ENCODE measurements around the gene ADORA2A.

ADORA2A gene

DNA sequence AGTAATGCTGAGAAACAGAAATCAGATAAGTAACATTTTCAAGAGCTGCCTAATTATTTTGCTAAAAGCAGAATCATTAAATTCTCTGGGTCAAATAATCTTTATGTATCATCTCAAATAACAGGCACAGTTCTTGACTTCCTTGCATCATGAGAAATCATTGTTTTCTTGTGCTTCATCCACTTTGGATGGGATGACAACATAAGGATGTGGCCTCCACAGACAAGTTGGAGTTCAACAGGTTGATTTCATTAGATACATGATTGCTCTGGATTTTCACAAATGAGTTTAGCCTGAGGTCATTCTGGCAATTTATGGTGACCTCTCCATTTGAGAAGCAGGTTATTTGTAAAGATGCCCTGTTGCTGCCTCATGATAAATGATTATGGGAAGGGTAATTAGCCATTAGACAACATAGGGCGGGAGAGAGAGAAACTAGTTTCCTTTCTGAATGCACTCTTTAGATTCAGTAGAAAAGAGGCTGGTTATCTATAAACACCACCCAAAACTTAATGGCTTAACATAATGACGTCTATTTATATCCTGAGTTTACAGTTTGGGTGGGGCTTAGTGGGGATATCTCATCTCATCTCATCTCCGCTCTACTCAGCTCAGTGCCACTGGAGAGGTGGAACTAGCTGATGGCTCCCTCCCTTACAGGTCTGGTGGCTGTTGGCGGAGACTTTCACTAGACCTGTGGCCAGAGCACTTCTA, 35.0 kb upstream of the ADORA2A start:
- Histone ChIP-seq H3K36me3 (ENCODE audit: insufficient read depth, low read depth, low read length) (peaks cover 22% of the 10 kb centered on the region; the same call in 1 of the 2 replicates), H3K9me3 (ENCODE audit: insufficient read depth, low read depth, low read length) (no peaks in the 10 kb centered on the region), H3K4me3 (ENCODE audit: low read length) (no peak overlapping the region), H3K9ac (ENCODE audit: low read depth, low read length) (no peak overlapping the region), H3K27ac (ENCODE audit: low read length) (no peak overlapping the region), H3K4me1 (ENCODE audit: insufficient read depth, low read length) (no peaks in the 10 kb centered on the region), H3K27me3 (ENCODE audit: insufficient read depth, low read length) (no peaks in the 10 kb centered on the region)

DNA sequence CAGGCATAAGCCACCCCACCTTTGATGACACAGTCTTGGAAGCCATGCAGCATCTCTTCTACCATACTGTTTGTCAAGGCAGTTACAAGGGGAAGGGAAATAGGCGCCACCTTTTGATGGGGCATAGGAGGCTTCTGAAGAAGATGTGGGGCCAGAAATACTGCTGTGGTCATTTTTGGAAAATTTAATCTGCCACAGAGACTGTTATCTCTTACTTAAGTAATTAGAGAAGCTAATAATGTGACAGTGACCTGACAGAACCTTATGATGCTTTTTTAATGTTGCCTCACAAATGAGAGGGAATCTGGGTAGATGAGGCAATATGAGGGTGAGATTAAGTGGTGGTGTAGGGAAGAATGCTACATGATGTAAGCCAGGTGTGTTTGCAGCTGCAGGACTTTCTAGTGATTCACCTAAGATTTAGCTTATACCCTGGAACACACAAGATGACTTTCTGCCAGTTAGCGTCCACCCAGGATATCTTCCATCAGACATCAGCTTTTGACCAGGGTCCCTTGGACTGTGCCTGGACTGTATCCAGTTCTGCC, 34.3 kb upstream of the ADORA2A start:
- H3K36me3 ChIP-seq (ENCODE audit: insufficient read depth, low read depth, low read length) = peaks cover 27% of the 10 kb centered on the region; the same call in 1 of the 2 replicates
- no peaks in the 10 kb centered on the region for H3K9me3 ChIP-seq (ENCODE audit: insufficient read depth, low read depth, low read length)
- H3K4me3 ChIP-seq (ENCODE audit: low read length) = no peak overlapping the region
- no peaks in the 10 kb centered on the region for H3K4me1 ChIP-seq (ENCODE audit: insufficient read depth, low read length)
- no peak overlapping the region for H3K27ac ChIP-seq (ENCODE audit: low read length)
- H3K27me3 ChIP-seq (ENCODE audit: insufficient read depth, low read length) = no peaks in the 10 kb centered on the region
- no peak overlapping the region for H3K9ac ChIP-seq (ENCODE audit: low read depth, low read length)

DNA sequence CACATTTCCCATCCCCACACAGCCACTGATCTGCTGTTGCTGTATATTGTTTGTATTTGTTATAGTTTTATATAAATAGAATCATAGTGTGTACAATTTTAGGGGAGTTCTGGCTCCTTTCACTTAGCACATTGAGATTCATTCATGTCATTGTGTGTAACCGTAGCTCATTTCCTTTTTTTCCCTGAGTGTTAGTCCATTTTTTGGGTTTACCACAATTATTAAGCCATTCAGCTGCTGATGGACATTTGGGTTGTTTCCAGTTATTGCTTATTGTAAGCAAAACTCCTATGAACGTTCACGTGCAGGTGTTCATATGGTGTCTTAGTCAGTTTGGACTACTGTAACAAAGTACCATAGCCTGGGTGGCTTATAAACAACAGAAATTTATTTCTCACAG, 33.6 kb upstream of the ADORA2A start:
- Histone ChIP-seq H3K27ac (ENCODE audit: low read length) (no peak overlapping the region), H3K9ac (ENCODE audit: low read depth, low read length) (no peak overlapping the region), H3K36me3 (ENCODE audit: insufficient read depth, low read depth, low read length) (peaks cover 35% of the 10 kb centered on the region), H3K4me3 (ENCODE audit: low read length) (no peak overlapping the region), H3K4me1 (ENCODE audit: insufficient read depth, low read length) (no peaks in the 10 kb centered on the region), H3K27me3 (ENCODE audit: insufficient read depth, low read length) (no peaks in the 10 kb centered on the region), H3K9me3 (ENCODE audit: insufficient read depth, low read depth, low read length) (no peaks in the 10 kb centered on the region)

DNA sequence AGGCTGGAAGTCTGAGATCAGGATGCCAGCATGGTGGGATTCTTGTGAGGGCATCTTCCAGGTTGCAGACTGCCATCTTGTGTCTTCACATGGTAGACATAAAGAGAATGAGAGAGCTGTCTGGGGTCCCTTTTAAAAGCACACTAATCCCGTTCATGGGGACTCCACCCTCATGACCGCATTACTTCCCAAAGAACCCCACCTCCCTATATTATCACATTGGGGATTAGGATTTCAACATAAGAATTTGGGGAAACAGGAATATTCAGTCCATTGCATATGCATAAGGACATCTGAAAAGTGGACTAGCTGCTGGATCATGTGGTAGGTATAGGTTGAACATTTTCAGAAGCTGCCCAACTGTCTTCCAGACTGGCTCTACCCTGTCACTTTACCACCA, 33.1 kb upstream of the ADORA2A start:
- H3K4me3 ChIP-seq (ENCODE audit: low read length) = no peak overlapping the region
- peaks cover 36% of the 10 kb centered on the region for H3K36me3 ChIP-seq (ENCODE audit: insufficient read depth, low read depth, low read length)

DNA sequence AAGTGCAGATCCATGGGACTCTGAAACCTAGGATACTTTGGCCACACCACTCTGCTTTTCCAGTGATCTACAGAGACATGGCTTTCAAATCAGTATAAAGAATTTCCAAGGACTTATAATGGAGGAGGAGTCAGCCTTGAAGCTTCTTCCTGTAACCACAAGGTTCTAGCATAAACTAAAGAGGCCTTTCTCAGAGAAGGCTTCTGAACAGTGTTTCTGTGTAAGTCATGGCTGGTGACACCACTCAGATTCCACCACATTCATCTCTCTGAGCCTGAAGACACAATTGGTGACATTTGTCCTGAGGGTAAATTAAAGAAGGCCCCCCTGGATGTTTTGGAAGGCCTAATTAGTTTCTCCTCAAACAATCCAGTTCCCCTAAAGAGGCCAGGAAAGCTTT, 29.0 kb upstream of the ADORA2A start:
- no peaks in the 10 kb centered on the region for H3K9me3 ChIP-seq (ENCODE audit: insufficient read depth, low read depth, low read length)
- no peak overlapping the region for H3K4me3 ChIP-seq (ENCODE audit: low read length)
- H3K27ac ChIP-seq (ENCODE audit: low read length) = no peak overlapping the region
- no peak overlapping the region for H3K9ac ChIP-seq (ENCODE audit: low read depth, low read length)
- no peaks in the 10 kb centered on the region for H3K4me1 ChIP-seq (ENCODE audit: insufficient read depth, low read length)
- H3K27me3 ChIP-seq (ENCODE audit: insufficient read depth, low read length) = no peaks in the 10 kb centered on the region
- peaks cover 58% of the 10 kb centered on the region for H3K36me3 ChIP-seq (ENCODE audit: insufficient read depth, low read depth, low read length)

More for the DNA sequence above, 33.1 kb upstream of the ADORA2A start:
- H3K27me3 ChIP-seq (ENCODE audit: insufficient read depth, low read length) = no peaks in the 10 kb centered on the region
- H3K9ac ChIP-seq (ENCODE audit: low read depth, low read length) = no peak overlapping the region
- no peaks in the 10 kb centered on the region for H3K4me1 ChIP-seq (ENCODE audit: insufficient read depth, low read length)
- no peaks in the 10 kb centered on the region for H3K9me3 ChIP-seq (ENCODE audit: insufficient read depth, low read depth, low read length)
- no peak overlapping the region for H3K27ac ChIP-seq (ENCODE audit: low read length)

DNA sequence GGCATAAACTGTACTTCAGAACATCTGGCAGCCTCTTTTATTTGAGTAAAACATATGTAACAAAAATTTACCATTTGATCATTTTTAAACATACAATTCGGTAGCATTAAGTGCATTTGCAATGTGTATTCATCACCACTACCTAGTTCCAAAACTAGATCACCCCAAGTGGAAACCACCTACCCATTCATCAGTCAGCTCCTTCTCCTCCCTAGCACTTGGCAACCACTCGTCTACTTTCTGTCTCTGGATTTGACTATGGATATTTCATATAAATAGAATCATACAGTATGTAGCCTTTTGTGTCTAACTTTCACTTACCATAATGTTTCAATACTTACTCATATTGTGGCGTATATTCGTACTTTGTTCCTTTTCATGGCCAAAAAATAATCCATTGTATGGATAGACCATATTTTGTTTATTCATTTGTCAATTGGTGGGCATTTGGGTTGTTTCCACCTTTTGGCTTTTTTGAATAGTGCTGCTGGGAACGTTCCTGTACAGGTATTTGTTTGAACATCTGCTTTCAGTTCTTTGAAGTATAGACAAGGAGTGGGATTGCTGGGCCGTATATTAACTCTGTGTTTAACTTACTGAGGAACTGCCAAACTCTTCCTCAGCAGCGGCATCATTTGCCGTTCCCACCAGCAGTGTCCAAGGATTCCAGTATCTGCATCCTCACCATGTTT, 27.2 kb upstream of the ADORA2A start:
- no peak overlapping the region for H3K9ac ChIP-seq (ENCODE audit: low read depth, low read length)
- H3K4me3 ChIP-seq (ENCODE audit: low read length) = no peak overlapping the region

DNA sequence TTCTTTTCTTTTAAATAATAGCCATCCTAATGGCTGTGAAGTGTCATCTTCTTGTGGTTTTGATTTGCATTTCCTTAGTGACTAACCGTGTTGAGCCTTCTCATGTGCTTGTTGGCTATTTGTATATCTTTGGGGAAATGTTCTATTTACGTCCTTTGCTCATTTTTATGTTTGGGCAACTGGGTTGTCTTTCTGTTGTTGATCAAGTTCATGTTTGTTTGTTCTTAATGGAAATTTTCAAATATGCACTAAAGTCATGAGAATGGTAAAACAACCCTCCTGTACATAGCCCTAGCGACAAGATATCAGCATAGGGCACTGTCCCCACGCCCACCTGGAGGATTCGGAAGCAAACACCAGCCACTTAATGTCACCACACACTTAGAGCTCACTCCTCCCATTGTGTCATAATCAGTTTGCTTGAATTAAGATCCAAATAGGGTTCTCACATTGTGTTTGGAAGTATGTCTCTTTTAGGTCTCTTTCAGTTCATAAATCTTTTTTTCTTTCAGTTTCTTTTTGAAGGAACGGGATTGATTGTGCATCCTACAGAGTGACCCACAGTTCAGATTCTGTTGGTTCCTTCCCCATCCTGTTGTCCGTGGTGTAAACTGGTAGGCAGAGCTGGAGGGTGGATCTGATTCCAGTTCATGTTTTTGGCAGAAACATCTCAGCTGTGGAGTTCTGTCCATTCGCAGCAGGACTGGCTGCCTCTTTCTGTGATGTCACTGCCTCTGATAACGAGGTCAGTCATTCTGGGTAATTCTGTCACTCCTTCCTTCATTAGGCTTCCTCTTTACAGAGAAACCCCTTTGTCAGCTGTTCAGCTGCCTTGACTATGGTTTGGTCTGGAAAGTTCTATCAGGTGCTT, 26.4 kb upstream of the ADORA2A start:
- Histone ChIP-seq H3K9ac (ENCODE audit: low read depth, low read length) (no peak overlapping the region), H3K4me1 (ENCODE audit: insufficient read depth, low read length) (peaks cover 2% of the 10 kb centered on the region; the same call in 1 of the 2 replicates), H3K27me3 (ENCODE audit: insufficient read depth, low read length) (no peaks in the 10 kb centered on the region), H3K9me3 (ENCODE audit: insufficient read depth, low read depth, low read length) (no peaks in the 10 kb centered on the region), H3K27ac (ENCODE audit: low read length) (no peak overlapping the region), H3K4me3 (ENCODE audit: low read length) (no peak overlapping the region), H3K36me3 (ENCODE audit: insufficient read depth, low read depth, low read length) (peaks cover 66% of the 10 kb centered on the region)

More for the DNA sequence above, 27.2 kb upstream of the ADORA2A start:
- no peaks in the 10 kb centered on the region for H3K9me3 ChIP-seq (ENCODE audit: insufficient read depth, low read depth, low read length)
- H3K4me1 ChIP-seq (ENCODE audit: insufficient read depth, low read length) = no peaks in the 10 kb centered on the region
- H3K36me3 ChIP-seq (ENCODE audit: insufficient read depth, low read depth, low read length) = peaks cover 69% of the 10 kb centered on the region
- H3K27ac ChIP-seq (ENCODE audit: low read length) = no peak overlapping the region
- no peaks in the 10 kb centered on the region for H3K27me3 ChIP-seq (ENCODE audit: insufficient read depth, low read length)

DNA sequence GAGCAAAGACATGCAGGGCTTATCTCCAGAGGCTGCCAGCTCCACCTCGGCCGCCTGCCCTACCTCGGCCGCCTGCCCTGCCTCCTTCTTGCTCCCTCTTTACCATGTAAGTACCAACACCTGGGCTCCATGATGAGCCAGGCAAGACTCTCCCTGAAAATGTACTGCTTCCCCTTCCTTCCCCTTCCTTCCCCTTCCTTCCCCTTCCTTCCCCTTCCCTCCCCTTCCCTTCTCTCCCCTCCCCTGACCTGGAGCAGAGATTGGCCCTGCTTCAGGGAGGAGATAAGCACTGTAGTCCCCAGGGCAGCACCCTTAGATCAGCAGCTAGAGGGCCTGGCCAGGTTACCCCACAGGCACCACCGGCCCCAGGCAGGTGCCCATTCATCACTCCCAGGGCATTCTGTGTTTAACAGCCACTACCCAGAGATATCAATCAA, 25.4 kb upstream of the ADORA2A start:
- Histone ChIP-seq H3K27me3 (ENCODE audit: insufficient read depth, low read length) (no peaks in the 10 kb centered on the region), H3K27ac (ENCODE audit: low read length) (no peak overlapping the region), H3K4me3 (ENCODE audit: low read length) (no peak overlapping the region), H3K9me3 (ENCODE audit: insufficient read depth, low read depth, low read length) (no peaks in the 10 kb centered on the region), H3K4me1 (ENCODE audit: insufficient read depth, low read length) (peaks cover 7% of the 10 kb centered on the region; the same call in 1 of the 2 replicates), H3K9ac (ENCODE audit: low read depth, low read length) (no peak overlapping the region), H3K36me3 (ENCODE audit: insufficient read depth, low read depth, low read length) (peaks cover 56% of the 10 kb centered on the region)

DNA sequence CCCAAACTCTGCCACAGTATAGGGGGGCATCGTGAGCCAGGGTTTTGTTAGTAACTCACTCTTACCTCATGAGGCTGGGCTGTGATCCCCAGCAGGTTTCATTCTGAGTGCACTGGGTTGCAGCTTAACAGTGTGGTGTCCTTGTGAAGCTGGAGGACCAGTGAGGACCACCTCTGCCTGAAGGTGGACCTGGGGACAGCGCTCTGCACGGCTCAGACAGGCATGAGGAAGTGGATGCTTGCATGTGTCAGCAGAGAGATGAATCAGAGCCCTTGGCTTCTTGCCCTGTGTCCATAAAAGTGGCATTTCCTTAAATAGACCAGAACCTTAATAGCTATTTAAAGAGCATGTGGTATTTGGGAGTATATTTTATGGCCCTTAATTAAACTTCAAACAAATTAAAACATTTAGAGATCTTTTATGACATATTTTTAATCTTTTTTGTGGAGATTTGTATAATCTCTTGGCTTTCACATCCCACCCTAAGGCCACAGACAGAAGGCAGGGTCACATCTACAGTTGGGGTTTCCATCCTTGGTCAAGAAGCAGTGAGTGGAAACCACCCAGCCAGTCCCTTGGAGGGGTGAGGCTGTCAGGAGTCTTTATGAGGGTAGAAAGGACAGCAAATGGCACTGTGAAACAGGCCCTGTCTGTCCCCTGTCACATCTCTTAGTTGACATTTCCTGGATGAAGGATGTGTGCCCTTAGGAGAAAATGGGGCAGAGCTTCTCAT, 24.8 kb upstream of the ADORA2A start:
- Histone ChIP-seq H3K4me1 (ENCODE audit: insufficient read depth, low read length) (peaks cover 8% of the 10 kb centered on the region; the same call in 1 of the 2 replicates), H3K9ac (ENCODE audit: low read depth, low read length) (no peak overlapping the region), H3K4me3 (ENCODE audit: low read length) (no peak overlapping the region), H3K9me3 (ENCODE audit: insufficient read depth, low read depth, low read length) (no peaks in the 10 kb centered on the region), H3K27ac (ENCODE audit: low read length) (no peak overlapping the region), H3K36me3 (ENCODE audit: insufficient read depth, low read depth, low read length) (peaks cover 51% of the 10 kb centered on the region), H3K27me3 (ENCODE audit: insufficient read depth, low read length) (no peaks in the 10 kb centered on the region)

DNA sequence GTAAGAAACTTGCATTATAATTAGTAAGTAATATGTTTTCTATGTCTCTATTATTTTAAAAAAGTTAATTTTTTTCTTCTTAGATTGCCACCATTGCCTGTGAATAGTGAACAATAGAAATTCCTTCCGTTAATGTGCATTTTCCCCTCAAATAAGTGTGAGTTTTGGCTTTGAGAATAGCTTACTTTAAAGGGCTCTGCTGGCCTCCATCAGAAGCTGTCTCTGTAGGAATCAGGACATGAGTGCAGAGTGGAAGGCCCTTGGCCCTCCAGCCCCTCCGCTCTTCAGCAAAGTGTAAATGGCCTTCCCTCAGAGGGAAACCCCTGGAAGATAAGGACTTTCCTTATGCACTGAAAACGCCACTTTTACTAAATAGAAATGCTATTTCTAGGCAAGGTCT, 24.1 kb upstream of the ADORA2A start:
- Histone ChIP-seq H3K4me1 (ENCODE audit: insufficient read depth, low read length) (peaks cover 8% of the 10 kb centered on the region; the same call in 1 of the 2 replicates), H3K36me3 (ENCODE audit: insufficient read depth, low read depth, low read length) (peaks cover 46% of the 10 kb centered on the region), H3K4me3 (ENCODE audit: low read length) (no peak overlapping the region), H3K9me3 (ENCODE audit: insufficient read depth, low read depth, low read length) (no peaks in the 10 kb centered on the region), H3K27ac (ENCODE audit: low read length) (no peak overlapping the region), H3K9ac (ENCODE audit: low read depth, low read length) (no peak overlapping the region), H3K27me3 (ENCODE audit: insufficient read depth, low read length) (no peaks in the 10 kb centered on the region)

Measured in iPS-20b (cell line).